K562 (cell line): Measurements from ENCODE around the gene ENTPD8. TPM values are rescaled to one million over a fixed set of nuclear protein-coding genes. Genes with fewer than 3 reads are reported as not detected.
A peak's percentile ranks its signal among the peaks of the same experiment; 100 is the strongest.

Source experiments
- ATAC-seq: fragments of 200-7000 bp; cut with Tn5 transposase; 3 replicates; pipeline ENCODE4 v1.9.1; 2020; ENCODE audit warnings: moderate library complexity
- BruUV-seq: library from RNA; stranded (reverse); fragments of 400-500 nt; replicated peaks from 2 replicates; lab custom pipeline; 2021; lab: Mats Ljungman, UMichigan
- CTCF ChIA-PET: fragments of 300-600 bp; formaldehyde crosslinking; extraction: SDS; loops from one replicate; lab custom pipeline; 2021; ENCODE audit warnings: low intra/inter-chr PET ratio; lab: Yijun Ruan, JAX
- POLR2A ChIA-PET: fragments of 300-600, 350-650 bp; sonication (Branson Sonifier 250); formaldehyde crosslinking; extraction: SDS; loops from one replicate; lab custom pipeline; 2021; ENCODE audit warnings: antibody characterized with exemption, inconsistent platforms; lab: Yijun Ruan, JAX
- DNase-seq, 4 experiments: peaks; one replicate each; pipeline versions ENCODE4 v3.0.0 to v3.0.0-alpha.2; 2011 to 2018; ENCODE audit warnings: low spot score in 3 of 4, mixed read lengths in 3 of 4; ENCODE audit errors: extremely low read depth in 1 of 4
- FAIRE-seq: peaks from 2 replicates; lab custom pipeline; 2011; peaks lifted over from hg19 to GRCh38; lab: Jason Lieb, UNC
- H2AFZ ChIP-seq: 2 replicates; pipeline ENCODE4 v1.6.0; 2011; ENCODE audit warnings: low read depth, low read length, control low read depth, inconsistent platforms
- H3K27ac ChIP-seq: fragments of 200-600 bp; 3 replicates; pipeline ENCODE4 v1.8.0; 2011; ENCODE audit warnings: low read depth, mild to moderate bottlenecking, control low read depth, inconsistent platforms, low read length, moderate library complexity, mixed read lengths; ENCODE audit errors: extremely low read depth
- H3K27me3 ChIP-seq, 2 experiments: fragments of 300-600 bp in 1 of 2; 2 replicates in 1 of 2; 3 replicates in 1 of 2; pipeline versions ENCODE4 v1.6.0 to v1.8.0; 2011; ENCODE audit warnings: inconsistent platforms in 2 of 2, low read length in 2 of 2, mild to moderate bottlenecking in 1 of 2, mixed read lengths in 1 of 2, moderate library complexity in 1 of 2; ENCODE audit not compliant: control insufficient read depth in 2 of 2, insufficient read depth in 2 of 2
- H3K36me3 ChIP-seq: fragments of 300-600 bp; 3 replicates; pipeline ENCODE4 v1.8.0; 2011; ENCODE audit warnings: mild to moderate bottlenecking, low read length, inconsistent platforms; ENCODE audit not compliant: control insufficient read depth, insufficient read depth
- H3K4me1 ChIP-seq, 2 experiments: fragments of 200-600 bp in 1 of 2; replicated peaks in 1 of 2; 2 replicates in 1 of 2; 3 replicates in 1 of 2; pipeline versions ENCODE4 v1.5.1 to v1.8.0; 2011; ENCODE audit warnings: inconsistent platforms in 2 of 2, low read length in 2 of 2, mild to moderate bottlenecking in 1 of 2, mixed read lengths in 1 of 2, moderate library complexity in 1 of 2; ENCODE audit not compliant: control insufficient read depth in 2 of 2, insufficient read depth in 2 of 2
- H3K4me2 ChIP-seq: 2 replicates; pipeline ENCODE4 v1.6.1; 2011; ENCODE audit warnings: low read length, control low read depth, inconsistent platforms, mixed read lengths; ENCODE audit not compliant: insufficient read depth
- H3K4me3 ChIP-seq: fragments of 200-600 bp; sonication (generic), shearing (Covaris generic); 2 replicates; pipeline ENCODE4 v1.5.1; 2016; ENCODE audit warnings: control low read depth, inconsistent platforms
- H3K79me2 ChIP-seq: fragments of 200-600 bp; 3 replicates; pipeline ENCODE4 v1.8.0; 2011; ENCODE audit warnings: low read length, inconsistent platforms; ENCODE audit not compliant: control insufficient read depth, insufficient read depth
- H3K9ac ChIP-seq, 2 experiments: 2 replicates each; pipeline versions ENCODE4 v1.6.0 to v1.6.1; 2011; ENCODE audit warnings: low read depth in 2 of 2, low read length in 2 of 2, control low read depth in 1 of 2, inconsistent platforms in 1 of 2, mild to moderate bottlenecking in 1 of 2, mixed read lengths in 1 of 2; ENCODE audit not compliant: insufficient read depth in 1 of 2
- H3K9me1 ChIP-seq: one replicate; pipeline ENCODE4 v1.6.0; 2011; ENCODE audit warnings: inconsistent platforms, mild to moderate bottlenecking, low read length, moderate library complexity; ENCODE audit not compliant: control insufficient read depth, insufficient read depth
- H3K9me3 ChIP-seq: replicated peaks from 2 replicates; pipeline ENCODE4 v1.5.1; 2011; ENCODE audit warnings: low read depth, low read length, inconsistent platforms; ENCODE audit not compliant: control insufficient read depth, insufficient read depth
- H4K20me1 ChIP-seq: replicated peaks from 2 replicates; pipeline ENCODE4 v1.6.1; 2011; ENCODE audit warnings: low read length, inconsistent platforms, mixed read lengths; ENCODE audit not compliant: control insufficient read depth, insufficient read depth
- HDAC1 ChIP-seq, 2 experiments: fragments of 450-650 bp; IDR thresholded peaks; 2 replicates each; pipeline ENCODE4 v1.6.1; 2016 to 2017; ENCODE audit warnings: inconsistent platforms in 1 of 2, mild to moderate bottlenecking in 1 of 2, moderate library complexity in 1 of 2
- RAD51 ChIP-seq: fragments of 450-650 bp; IDR thresholded peaks from 2 replicates; pipeline ENCODE4 v1.7.1; 2016; ENCODE audit warnings: low read depth, mild to moderate bottlenecking, borderline replicate concordance
- SRSF7 ChIP-seq: fragments of 200-400 bp; formaldehyde crosslinking; optimal IDR thresholded peaks from 2 replicates; pipeline ENCODE3; 2017; ENCODE audit warnings: mild to moderate bottlenecking, low read depth, low read length
- ZNF121 ChIP-seq: sonication (generic); formaldehyde crosslinking; conservative IDR thresholded peaks from 2 replicates; pipeline ENCODE4 v1.8.0; 2022; ENCODE audit warnings: missing genetic modification reagents
- ZNF77 ChIP-seq: fragments of 250-450 bp; sonication (Bioruptor Pico); IDR thresholded peaks from 2 replicates; pipeline ENCODE4 v1.5.0; 2020
- WGBS: fragments of 100-300 bp; shearing (Covaris generic); methylation state at CpG from one replicate; pipeline ENCODE4 v1.1.6; 2016; ENCODE audit warnings: low coverage, mixed read lengths; ENCODE audit not compliant: insufficient coverage; ENCODE audit errors: missing lambda C conversion rate; 5-methylcytosine and 5-hydroxymethylcytosine counted together
- in situ Hi-C: fragments of 300-500 bp; cut with MboI; formaldehyde crosslinking; loops from 4 replicates; pipeline ENCODE4 v1.15.0; 2018; ENCODE audit warnings: inconsistent platforms, mixed read lengths
- intact Hi-C: fragments of 100-400 bp; cut with micrococcal nuclease; formaldehyde crosslinking; loops from 2 replicates; pipeline ENCODE4 v1.14.2; 2022
- polyA plus RNA-seq, 8 experiments: library from polyadenylated mRNA; depleted of rRNA in 4 of 8; stranded (reverse) in 5 of 8; unstranded in 3 of 8; fragments of >200 nt; fragmentation: Nextera tagmentation in 2 of 8; fragmentation: Illumina TruSeq in 1 of 8; extraction: Ambion mirVana in 2 of 8; extraction: Trizol in 1 of 8; gene quantifications; 2 replicates each; pipeline versions ENCODE4 v1.2.1 to v1.2.3, GENCODE V29; 2011 to 2014; ENCODE audit warnings: inconsistent platforms in 1 of 8, missing spikeins in 1 of 8
- total RNA-seq, 7 experiments: library from RNA; depleted of rRNA in 6 of 7; stranded (reverse); fragments of >200 nt in 6 of 7; fragmentation: Illumina TruSeq in 2 of 7; extraction: Trizol in 2 of 7; gene quantifications; 2 replicates each; pipeline versions ENCODE4 v1.2.1 to v1.2.3, GENCODE V29; 2011 to 2021; ENCODE audit warnings: low replicate concordance in 1 of 7
- TF ChIP-seq, protein P1 (sequence below): sonication (generic); formaldehyde crosslinking; IDR thresholded peaks from 2 replicates; pipeline ENCODE4 v1.8.0; 2022; ENCODE audit warnings: mild to moderate bottlenecking, missing genetic modification reagents
- TF ChIP-seq, protein P2 (sequence below): fragments of 200-800 bp; sonication (Bioruptor generic); IDR thresholded peaks from 2 replicates; pipeline ENCODE4 v1.6.1; 2017; ENCODE audit warnings: missing genetic modification characterization, missing compliant biosample characterization
- TF ChIP-seq, protein P3 (sequence below): sonication (generic); formaldehyde crosslinking; IDR thresholded peaks from 2 replicates; pipeline ENCODE4 v1.8.0; 2022; ENCODE audit warnings: missing genetic modification reagents, mild to moderate bottlenecking, borderline replicate concordance
- TF ChIP-seq, protein P4 (sequence below), 3 experiments: fragments of 200-800 bp in 1 of 3; fragments of 250-450 bp in 1 of 3; fragments of 450-650 bp in 1 of 3; sonication (Bioruptor Pico) in 1 of 3; sonication (Bioruptor generic) in 1 of 3; formaldehyde crosslinking in 1 of 3; IDR thresholded peaks; 2 replicates each; pipeline versions ENCODE4 v1.6.1 to v1.8.0; 2016 to 2022; ENCODE audit warnings: mild to moderate bottlenecking in 2 of 3, missing genetic modification characterization in 2 of 3, missing compliant biosample characterization in 1 of 3, moderate library complexity in 1 of 3
- TF ChIP-seq, protein P5 (sequence below): fragments of 250-450 bp; sonication (Bioruptor Pico); IDR thresholded peaks from 2 replicates; pipeline ENCODE4 v1.4.0; 2020; ENCODE audit warnings: mild to moderate bottlenecking, moderate library complexity

The ENTPD8 gene
- total and polyA plus RNA-seq, 9 of the 15 experiments (the other 6 are each of a cell fraction or from before 2014, with no cell fraction given): 0.06 to 0.27 (median 0.19) TPM; not detected in 5

DNA sequence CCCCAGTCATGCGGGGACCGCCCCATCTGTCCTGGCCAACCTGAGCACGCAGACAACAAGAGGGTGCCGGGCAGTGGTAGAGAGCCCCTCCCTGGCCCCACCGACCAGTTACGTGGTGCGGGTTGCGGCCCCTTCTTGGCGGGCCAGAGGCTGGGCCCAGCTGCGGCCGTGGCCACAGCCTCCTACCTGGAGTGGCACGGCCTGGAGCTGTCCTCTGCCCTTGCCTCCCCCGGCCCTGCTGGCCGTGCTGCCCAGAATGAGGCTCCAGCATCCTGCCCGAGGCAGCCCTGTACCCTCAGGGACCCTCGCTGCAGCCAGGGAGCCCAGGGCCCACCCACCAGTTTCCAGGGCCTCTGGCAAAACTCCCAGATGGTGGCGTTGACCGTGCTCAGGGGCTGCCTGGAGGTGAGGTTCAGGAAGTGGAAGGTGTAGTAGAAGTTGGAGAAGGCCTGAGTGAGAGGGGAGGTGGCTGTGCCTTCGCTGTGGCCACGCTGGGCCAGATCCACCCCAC lies 5.7 kb downstream of the ENTPD8 start:
- ATAC-seq (no peak), DNase-seq (no peak), FAIRE-seq (no peak)
- H3K4me2 ChIP-seq: peak overlapping the region; percentile 50
- H3K4me3 ChIP-seq: no peak overlapping the region; the same call in 1 of the 2 replicates
- no peaks in the 10 kb centered on the region for H3K27me3 ChIP-seq
- no peaks in the 10 kb centered on the region for H3K9me3 ChIP-seq
- ChIA-PET CTCF (no interaction called here), POLR2A (interaction anchor here (0.7 to 3.5 kb wide), 4 partner anchors 8 to 207 kb away, joined by 3 to 21 read pairs (median 4); partner anchors contain the start of genes EXD3 and NOXA1)
- H3K4me1 ChIP-seq: peaks cover 14 to 84% of the 10 kb centered on the region in 2 experiments; a peak in 4 of 5 replicates
- no TSS peak for BruUV-seq
- H3K79me2 ChIP-seq: no peaks in the 10 kb centered on the region
- H2AFZ ChIP-seq: peak overlapping the region; percentile 74
- peak overlapping the region; percentile 69 to 91 for H3K9ac ChIP-seq
- H3K27ac ChIP-seq: peak overlapping the region; percentile 78; the same call in 2 of the 3 replicates
- in situ Hi-C loops: no loop called here
- intact Hi-C loops: no loop called here
- no peaks in the 10 kb centered on the region for H4K20me1 ChIP-seq
- no peaks in the 10 kb centered on the region for H3K9me1 ChIP-seq
- H3K36me3 ChIP-seq: no peaks in the 10 kb centered on the region
- TF ChIP-seq, protein P1, sequence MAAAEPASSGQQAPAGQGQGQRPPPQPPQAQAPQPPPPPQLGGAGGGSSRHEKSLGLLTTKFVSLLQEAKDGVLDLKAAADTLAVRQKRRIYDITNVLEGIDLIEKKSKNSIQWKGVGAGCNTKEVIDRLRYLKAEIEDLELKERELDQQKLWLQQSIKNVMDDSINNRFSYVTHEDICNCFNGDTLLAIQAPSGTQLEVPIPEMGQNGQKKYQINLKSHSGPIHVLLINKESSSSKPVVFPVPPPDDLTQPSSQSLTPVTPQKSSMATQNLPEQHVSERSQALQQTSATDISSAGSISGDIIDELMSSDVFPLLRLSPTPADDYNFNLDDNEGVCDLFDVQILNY: no peak
- TF ChIP-seq ZNF77 (no peak), RAD51 (no peak), ZNF121 (no peak), SRSF7 (no peak), HDAC1 (IDR thresholded peaks at IDR 0.05) (no peak)
- TF ChIP-seq, protein P2, sequence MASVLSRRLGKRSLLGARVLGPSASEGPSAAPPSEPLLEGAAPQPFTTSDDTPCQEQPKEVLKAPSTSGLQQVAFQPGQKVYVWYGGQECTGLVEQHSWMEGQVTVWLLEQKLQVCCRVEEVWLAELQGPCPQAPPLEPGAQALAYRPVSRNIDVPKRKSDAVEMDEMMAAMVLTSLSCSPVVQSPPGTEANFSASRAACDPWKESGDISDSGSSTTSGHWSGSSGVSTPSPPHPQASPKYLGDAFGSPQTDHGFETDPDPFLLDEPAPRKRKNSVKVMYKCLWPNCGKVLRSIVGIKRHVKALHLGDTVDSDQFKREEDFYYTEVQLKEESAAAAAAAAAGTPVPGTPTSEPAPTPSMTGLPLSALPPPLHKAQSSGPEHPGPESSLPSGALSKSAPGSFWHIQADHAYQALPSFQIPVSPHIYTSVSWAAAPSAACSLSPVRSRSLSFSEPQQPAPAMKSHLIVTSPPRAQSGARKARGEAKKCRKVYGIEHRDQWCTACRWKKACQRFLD (CRISPR knock-in tag): peak; percentile 15; the same call in 1 of the 2 replicates
- TF ChIP-seq, protein P3, sequence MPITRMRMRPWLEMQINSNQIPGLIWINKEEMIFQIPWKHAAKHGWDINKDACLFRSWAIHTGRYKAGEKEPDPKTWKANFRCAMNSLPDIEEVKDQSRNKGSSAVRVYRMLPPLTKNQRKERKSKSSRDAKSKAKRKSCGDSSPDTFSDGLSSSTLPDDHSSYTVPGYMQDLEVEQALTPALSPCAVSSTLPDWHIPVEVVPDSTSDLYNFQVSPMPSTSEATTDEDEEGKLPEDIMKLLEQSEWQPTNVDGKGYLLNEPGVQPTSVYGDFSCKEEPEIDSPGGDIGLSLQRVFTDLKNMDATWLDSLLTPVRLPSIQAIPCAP (CRISPR knock-in tag): no peak
- TF ChIP-seq, protein P4, sequence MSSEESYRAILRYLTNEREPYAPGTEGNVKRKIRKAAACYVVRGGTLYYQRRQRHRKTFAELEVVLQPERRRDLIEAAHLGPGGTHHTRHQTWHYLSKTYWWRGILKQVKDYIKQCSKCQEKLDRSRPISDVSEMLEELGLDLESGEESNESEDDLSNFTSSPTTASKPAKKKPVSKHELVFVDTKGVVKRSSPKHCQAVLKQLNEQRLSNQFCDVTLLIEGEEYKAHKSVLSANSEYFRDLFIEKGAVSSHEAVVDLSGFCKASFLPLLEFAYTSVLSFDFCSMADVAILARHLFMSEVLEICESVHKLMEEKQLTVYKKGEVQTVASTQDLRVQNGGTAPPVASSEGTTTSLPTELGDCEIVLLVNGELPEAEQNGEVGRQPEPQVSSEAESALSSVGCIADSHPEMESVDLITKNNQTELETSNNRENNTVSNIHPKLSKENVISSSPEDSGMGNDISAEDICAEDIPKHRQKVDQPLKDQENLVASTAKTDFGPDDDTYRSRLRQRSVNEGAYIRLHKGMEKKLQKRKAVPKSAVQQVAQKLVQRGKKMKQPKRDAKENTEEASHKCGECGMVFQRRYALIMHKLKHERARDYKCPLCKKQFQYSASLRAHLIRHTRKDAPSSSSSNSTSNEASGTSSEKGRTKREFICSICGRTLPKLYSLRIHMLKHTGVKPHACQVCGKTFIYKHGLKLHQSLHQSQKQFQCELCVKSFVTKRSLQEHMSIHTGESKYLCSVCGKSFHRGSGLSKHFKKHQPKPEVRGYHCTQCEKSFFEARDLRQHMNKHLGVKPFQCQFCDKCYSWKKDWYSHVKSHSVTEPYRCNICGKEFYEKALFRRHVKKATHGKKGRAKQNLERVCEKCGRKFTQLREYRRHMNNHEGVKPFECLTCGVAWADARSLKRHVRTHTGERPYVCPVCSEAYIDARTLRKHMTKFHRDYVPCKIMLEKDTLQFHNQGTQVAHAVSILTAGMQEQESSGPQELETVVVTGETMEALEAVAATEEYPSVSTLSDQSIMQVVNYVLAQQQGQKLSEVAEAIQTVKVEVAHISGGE (CRISPR knock-in tag; IDR thresholded peaks at IDR 0.05): 0 out of 6 replicates have a peak, but pooled peaks of 1 of the 3 experiments have one; percentile 13
- TF ChIP-seq, protein P5, sequence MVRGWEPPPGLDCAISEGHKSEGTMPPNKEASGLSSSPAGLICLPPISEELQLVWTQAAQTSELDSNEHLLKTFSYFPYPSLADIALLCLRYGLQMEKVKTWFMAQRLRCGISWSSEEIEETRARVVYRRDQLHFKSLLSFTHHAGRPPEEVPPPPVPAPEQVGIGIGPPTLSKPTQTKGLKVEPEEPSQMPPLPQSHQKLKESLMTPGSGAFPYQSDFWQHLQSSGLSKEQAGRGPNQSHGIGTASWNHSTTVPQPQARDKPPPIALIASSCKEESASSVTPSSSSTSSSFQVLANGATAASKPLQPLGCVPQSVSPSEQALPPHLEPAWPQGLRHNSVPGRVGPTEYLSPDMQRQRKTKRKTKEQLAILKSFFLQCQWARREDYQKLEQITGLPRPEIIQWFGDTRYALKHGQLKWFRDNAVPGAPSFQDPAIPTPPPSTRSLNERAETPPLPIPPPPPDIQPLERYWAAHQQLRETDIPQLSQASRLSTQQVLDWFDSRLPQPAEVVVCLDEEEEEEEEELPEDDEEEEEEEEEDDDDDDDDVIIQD (CRISPR knock-in tag): no peak
- 71% methylated on average over 12 of the region's 20 CpGs for WGBS
